ENCODE results near the gene LGI1. TPM values are rescaled to one million over a fixed set of nuclear protein-coding genes. Genes with fewer than 3 reads are reported as not detected.

LGI1 gene
- total RNA-seq, 1 donor from 2014 or later = 2.3 TPM

GRCh38 chr10:93777092-93777491, 19.4 kb downstream of the LGI1 start:
- TF ChIP-seq CTCF (IDR thresholded peaks at IDR 0.05) = no peak
- no peak for DNase-seq (ENCODE audit: low spot score)
- Mint-ChIP-seq H3K4me3 (ENCODE audit: unreplicated experiment) (no peak overlapping the region), H3K36me3 (ENCODE audit: low read depth) (no peaks in the 10 kb centered on the region), H3K27me3 (ENCODE audit: low read depth) (peaks cover 9% of the 10 kb centered on the region), H3K9me3 (ENCODE audit: low read depth) (no peaks in the 10 kb centered on the region), H3K4me1 (ENCODE audit: low read depth) (peaks cover 13% of the 10 kb centered on the region), H3K27ac (ENCODE audit: unreplicated experiment) (no peak overlapping the region)

GRCh38 chr10:93784059-93784458, 26.3 kb downstream of the LGI1 start:
- DNase-seq (ENCODE audit: low spot score) = no peak
- peaks cover 4% of the 10 kb centered on the region for H3K27me3 Mint-ChIP-seq (ENCODE audit: low read depth)
- peaks cover 12% of the 10 kb centered on the region for H3K4me1 Mint-ChIP-seq (ENCODE audit: low read depth)
- no peak for TF ChIP-seq CTCF (IDR thresholded peaks at IDR 0.05)
- no peak overlapping the region for H3K4me3 Mint-ChIP-seq (ENCODE audit: unreplicated experiment)
- no peaks in the 10 kb centered on the region for H3K36me3 Mint-ChIP-seq (ENCODE audit: low read depth)
- no peak overlapping the region for H3K27ac Mint-ChIP-seq (ENCODE audit: unreplicated experiment)
- no peaks in the 10 kb centered on the region for H3K9me3 Mint-ChIP-seq (ENCODE audit: low read depth)

- Mint-ChIP-seq H3K9me3 (ENCODE audit: low read depth) (no peaks in the 10 kb centered on the region), H3K4me1 (ENCODE audit: low read depth) (peaks cover 12% of the 10 kb centered on the region), H3K36me3 (ENCODE audit: low read depth) (no peaks in the 10 kb centered on the region), H3K4me3 (ENCODE audit: unreplicated experiment) (no peak overlapping the region), H3K27ac (ENCODE audit: unreplicated experiment) (no peak overlapping the region), H3K27me3 (ENCODE audit: low read depth) (peaks cover 4% of the 10 kb centered on the region)
- no peak for DNase-seq (ENCODE audit: low spot score)
- TF ChIP-seq CTCF (IDR thresholded peaks at IDR 0.05) = no peak
Observed at GRCh38 chr10:93788413-93789208, 30.9 kb downstream of the LGI1 start.

GRCh38 chr10:93790439-93790838, 32.7 kb downstream of the LGI1 start:
- Mint-ChIP-seq H3K27me3 (ENCODE audit: low read depth) (peaks cover 4% of the 10 kb centered on the region), H3K4me1 (ENCODE audit: low read depth) (peaks cover 7% of the 10 kb centered on the region), H3K4me3 (ENCODE audit: unreplicated experiment) (no peak overlapping the region), H3K9me3 (ENCODE audit: low read depth) (peaks cover 4% of the 10 kb centered on the region), H3K36me3 (ENCODE audit: low read depth) (no peaks in the 10 kb centered on the region), H3K27ac (ENCODE audit: unreplicated experiment) (no peak overlapping the region)
- no peak for TF ChIP-seq CTCF (IDR thresholded peaks at IDR 0.05)
- no peak for DNase-seq (ENCODE audit: low spot score)

GRCh38 chr10:93796167-93796566, 38.4 kb downstream of the LGI1 start:
- no peaks in the 10 kb centered on the region for H3K36me3 Mint-ChIP-seq (ENCODE audit: low read depth)
- H3K27ac Mint-ChIP-seq (ENCODE audit: unreplicated experiment) = no peak overlapping the region
- no peak for DNase-seq (ENCODE audit: low spot score)
- H3K27me3 Mint-ChIP-seq (ENCODE audit: low read depth) = peaks cover under 1% of the 10 kb centered on the region
- peaks cover 4% of the 10 kb centered on the region for H3K9me3 Mint-ChIP-seq (ENCODE audit: low read depth)
- no peak for TF ChIP-seq CTCF (IDR thresholded peaks at IDR 0.05)
- peaks cover 7% of the 10 kb centered on the region for H3K4me1 Mint-ChIP-seq (ENCODE audit: low read depth)
- no peak overlapping the region for H3K4me3 Mint-ChIP-seq (ENCODE audit: unreplicated experiment)
